Activated T-helper 1 cell treated with anti-CD3 and anti-CD28 coated beads, Interleukin-12 subunit alpha, Interleukin-12 subunit beta, Interleukin-2, Interleukin-4 antibody, amounts not matched to agents 30 ng/mL and 10 ng/mL and 1 ng/mL, durations not matched to agents 14 hours and 24 hours and 36 hours (primary cell): ENCODE results near the gene IL4R. TPM values are rescaled to one million over a fixed set of nuclear protein-coding genes. Genes with fewer than 3 reads are reported as not detected.

Experiments
- DNase-seq: peaks from one replicate; pipeline ENCODE4 v3.0.0; 2021; ENCODE audit warnings: low spot score
- H3K27ac Mint-ChIP-seq: one replicate; pipeline ENCODE4 v1.8.0; 2021; ENCODE audit warnings: mild to moderate bottlenecking, mixed read lengths
- H3K27me3 Mint-ChIP-seq: one replicate; pipeline ENCODE4 v1.8.0; 2022; ENCODE audit warnings: mild to moderate bottlenecking, moderate library complexity, mixed read lengths; ENCODE audit not compliant: insufficient read depth
- H3K36me3 Mint-ChIP-seq: one replicate; pipeline ENCODE4 v1.8.0; 2021; ENCODE audit warnings: low read depth, mixed read lengths
- H3K4me1 Mint-ChIP-seq: one replicate; pipeline ENCODE4 v1.8.0; 2021; ENCODE audit warnings: low read depth, mixed read lengths
- H3K4me3 Mint-ChIP-seq: one replicate; pipeline ENCODE4 v1.8.0; 2021; ENCODE audit warnings: mild to moderate bottlenecking, moderate library complexity, mixed read lengths
- H3K9me3 Mint-ChIP-seq: one replicate; pipeline ENCODE4 v1.8.0; 2021; ENCODE audit warnings: mixed read lengths
- intact Hi-C: fragments of 100-400 bp; cut with micrococcal nuclease; formaldehyde crosslinking; loops from one replicate; pipeline ENCODE4 v1.15.1; 2024
- total RNA-seq: library from RNA; stranded (reverse); gene quantifications from 2 replicates; pipeline ENCODE4 v1.2.3, GENCODE V29; 2022

The IL4R gene
- total RNA-seq, 1 donor from 2014 or later = 320 TPM

- Mint-ChIP-seq H3K36me3 (peaks cover 72% of the 10 kb centered on the region), H3K27ac (no peak overlapping the region), H3K27me3 (no peaks in the 10 kb centered on the region), H3K9me3 (no peaks in the 10 kb centered on the region), H3K4me3 (no peak overlapping the region), H3K4me1 (peaks cover 14% of the 10 kb centered on the region)
- intact Hi-C loops = no loop called here
- DNase-seq = no peak
These were observed 33.0 kb downstream of the IL4R start for GRCh38 chr16:27346819-27347218.

GRCh38 chr16:27347930-27348685 is 34.3 kb downstream of the IL4R start:
- Mint-ChIP-seq H3K36me3 (peaks cover 72% of the 10 kb centered on the region), H3K4me1 (peaks cover 19% of the 10 kb centered on the region), H3K27me3 (no peaks in the 10 kb centered on the region), H3K27ac (peak overlapping the region; percentile 68), H3K4me3 (no peak overlapping the region), H3K9me3 (no peaks in the 10 kb centered on the region)
- intact Hi-C loops = no loop called here
- no peak for DNase-seq

DNA sequence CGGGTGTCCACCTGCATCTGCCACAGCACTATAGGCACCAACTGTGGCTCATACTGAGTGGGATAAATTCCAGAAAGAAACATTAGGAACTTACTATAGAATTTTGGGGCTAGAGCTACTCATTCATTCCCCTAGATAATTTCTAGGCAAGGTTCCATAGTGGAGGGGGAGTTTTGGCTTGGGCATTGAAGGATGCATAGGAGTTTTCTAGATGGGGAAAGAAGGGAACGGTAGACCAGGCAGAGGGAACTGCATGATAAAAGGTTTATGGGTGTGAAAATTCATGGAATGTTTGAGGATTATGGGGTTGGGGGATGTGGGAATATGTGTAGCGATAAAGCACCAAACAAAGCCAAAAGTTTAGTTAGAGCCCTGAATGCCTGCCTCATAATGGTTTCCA is 35.5 kb downstream of the IL4R start:
- no peak overlapping the region for H3K4me3 Mint-ChIP-seq
- intact Hi-C loops = loop anchor here (1.0 kb wide), 1 partner anchor 8 kb away; no protein-coding TSS in a partner anchor
- H3K9me3 Mint-ChIP-seq = no peaks in the 10 kb centered on the region
- peak overlapping the region; percentile 21 for H3K27ac Mint-ChIP-seq
- H3K4me1 Mint-ChIP-seq = peaks cover 24% of the 10 kb centered on the region
- no peak for DNase-seq
- H3K36me3 Mint-ChIP-seq = peaks cover 78% of the 10 kb centered on the region
- no peaks in the 10 kb centered on the region for H3K27me3 Mint-ChIP-seq

DNA sequence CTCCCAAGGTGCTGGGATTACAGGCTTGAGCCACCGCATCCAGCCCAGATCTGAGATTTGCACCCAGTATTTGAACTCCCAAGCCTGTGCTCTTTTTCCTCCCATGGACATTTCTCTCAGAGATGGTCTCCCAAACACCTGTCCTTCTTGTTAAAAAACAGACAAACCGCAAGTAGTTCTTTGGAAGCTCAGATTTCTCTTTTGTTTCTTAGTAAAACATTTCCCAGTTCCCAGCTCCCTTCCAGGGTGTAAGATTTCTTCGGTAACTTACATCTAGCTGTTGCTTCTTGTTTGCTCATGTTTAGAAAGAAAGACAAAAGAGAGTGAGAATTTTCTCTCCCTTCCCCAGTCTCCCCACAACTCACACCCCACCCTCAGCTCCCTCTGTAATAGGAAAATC is 36.2 kb downstream of the IL4R start:
- intact Hi-C loops = no loop called here
- no peak overlapping the region for H3K4me3 Mint-ChIP-seq
- peaks cover 80% of the 10 kb centered on the region for H3K36me3 Mint-ChIP-seq
- DNase-seq = no peak
- H3K9me3 Mint-ChIP-seq = no peaks in the 10 kb centered on the region
- H3K27ac Mint-ChIP-seq = peak overlapping the region; percentile 16
- peaks cover 26% of the 10 kb centered on the region for H3K4me1 Mint-ChIP-seq
- no peaks in the 10 kb centered on the region for H3K27me3 Mint-ChIP-seq

DNA sequence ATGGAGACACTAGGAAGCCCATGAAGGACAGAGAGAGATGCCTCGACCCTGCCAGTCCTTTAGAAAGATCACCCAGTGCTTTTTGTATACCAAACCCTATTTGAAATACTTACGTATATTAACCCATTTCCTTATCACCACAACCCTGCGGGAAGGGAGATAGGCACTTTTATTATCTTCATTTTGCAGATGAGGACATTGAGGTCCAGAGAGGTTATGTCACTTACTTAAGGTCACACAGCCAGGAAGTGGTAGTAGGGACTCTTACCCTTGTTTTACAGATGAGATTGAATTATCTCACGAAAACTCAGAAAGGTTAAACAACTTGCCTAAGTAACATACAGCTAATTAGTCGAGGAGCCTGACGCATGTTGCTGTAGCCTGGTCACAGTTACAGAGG is 38.2 kb downstream of the IL4R start:
- Mint-ChIP-seq H3K27me3 (no peaks in the 10 kb centered on the region), H3K4me1 (peaks cover 31% of the 10 kb centered on the region), H3K36me3 (peaks cover 82% of the 10 kb centered on the region), H3K27ac (peak overlapping the region; percentile 42), H3K4me3 (no peak overlapping the region), H3K9me3 (no peaks in the 10 kb centered on the region)
- DNase-seq = no peak
- intact Hi-C loops = no loop called here

DNA sequence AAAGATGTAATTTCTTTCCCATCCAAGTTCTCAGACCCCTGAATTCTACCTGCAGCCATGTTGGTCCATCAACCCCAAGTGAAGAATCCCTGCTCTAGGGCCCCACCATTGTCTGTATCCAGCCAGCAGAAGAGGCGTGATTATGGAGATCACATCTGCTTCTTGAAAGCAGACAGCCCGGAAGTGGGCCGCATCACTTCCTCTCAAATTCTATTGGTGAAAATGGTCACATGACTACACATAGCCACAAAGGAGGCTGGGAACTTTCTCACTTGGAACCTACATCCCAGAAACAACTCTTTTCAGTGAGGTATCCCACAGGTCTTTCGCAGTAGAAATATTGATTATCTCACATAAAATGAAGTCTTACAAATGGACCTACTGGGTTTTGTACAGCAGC is 40.1 kb downstream of the IL4R start:
- intact Hi-C loops = no loop called here
- no peak for DNase-seq
- Mint-ChIP-seq H3K27ac (peak overlapping the region; percentile 55), H3K36me3 (peaks cover 82% of the 10 kb centered on the region), H3K27me3 (no peaks in the 10 kb centered on the region), H3K4me1 (peaks cover 26% of the 10 kb centered on the region), H3K9me3 (no peaks in the 10 kb centered on the region), H3K4me3 (no peak overlapping the region)

DNA sequence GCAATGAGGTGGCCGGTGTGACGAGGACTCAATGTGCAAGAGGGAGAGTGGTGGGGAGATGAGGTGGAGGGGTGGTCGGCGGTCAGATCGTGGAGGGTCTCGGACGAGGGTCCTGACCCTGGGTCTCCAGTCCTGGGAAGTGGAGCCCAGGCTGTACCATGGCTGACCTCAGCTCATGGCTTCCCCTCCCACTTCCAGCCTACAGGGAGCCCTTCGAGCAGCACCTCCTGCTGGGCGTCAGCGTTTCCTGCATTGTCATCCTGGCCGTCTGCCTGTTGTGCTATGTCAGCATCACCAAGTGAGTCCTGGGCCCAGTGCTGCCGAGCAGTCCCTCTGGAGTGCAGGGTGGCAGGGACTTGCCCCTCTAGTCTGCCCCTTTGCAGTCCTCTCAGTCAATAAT is 41.8 kb downstream of the IL4R start:
- Mint-ChIP-seq H3K27me3 (no peaks in the 10 kb centered on the region), H3K4me1 (peaks cover 26% of the 10 kb centered on the region), H3K27ac (peak overlapping the region; percentile 59), H3K36me3 (peaks cover 81% of the 10 kb centered on the region), H3K9me3 (no peaks in the 10 kb centered on the region), H3K4me3 (no peak overlapping the region)
- DNase-seq = no peak
- intact Hi-C loops = no loop called here

GRCh38 chr16:27356794-27357193 is 43.0 kb downstream of the IL4R start:
- peaks cover 80% of the 10 kb centered on the region for H3K36me3 Mint-ChIP-seq
- H3K4me1 Mint-ChIP-seq = peaks cover 22% of the 10 kb centered on the region
- intact Hi-C loops = loop anchor here (1.0 kb wide), 1 partner anchor 7 kb away; no protein-coding TSS in a partner anchor
- H3K4me3 Mint-ChIP-seq = no peak overlapping the region
- H3K9me3 Mint-ChIP-seq = no peaks in the 10 kb centered on the region
- H3K27me3 Mint-ChIP-seq = no peaks in the 10 kb centered on the region
- H3K27ac Mint-ChIP-seq = peak overlapping the region; percentile 58
- DNase-seq = no peak

DNA sequence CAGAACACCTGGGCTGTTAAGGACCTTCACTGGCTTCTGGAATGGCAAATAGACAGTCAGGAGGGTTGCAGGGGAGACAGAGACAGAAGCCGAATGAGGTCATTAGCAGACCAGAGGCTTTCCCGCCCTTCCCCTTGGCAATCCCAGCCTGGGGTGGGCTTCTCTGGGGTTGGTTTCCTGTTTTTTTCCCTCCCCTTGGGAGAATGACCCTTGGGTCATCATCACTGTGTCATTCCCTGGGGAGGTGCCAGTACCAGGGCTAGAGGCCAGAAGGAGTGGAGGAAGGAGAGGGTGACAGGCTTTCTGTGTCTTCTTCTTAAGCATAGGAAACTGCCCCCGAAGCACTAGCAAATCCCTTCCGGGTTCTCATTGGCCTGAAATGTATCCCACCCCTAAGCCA is 45.3 kb downstream of the IL4R start:
- Mint-ChIP-seq H3K36me3 (peaks cover 83% of the 10 kb centered on the region), H3K4me1 (peaks cover 19% of the 10 kb centered on the region), H3K27me3 (no peaks in the 10 kb centered on the region), H3K4me3 (no peak overlapping the region), H3K27ac (peak overlapping the region; percentile 18), H3K9me3 (no peaks in the 10 kb centered on the region)
- DNase-seq = no peak
- intact Hi-C loops = no loop called here

- no peak for DNase-seq
- Mint-ChIP-seq H3K9me3 (no peaks in the 10 kb centered on the region), H3K27ac (no peak overlapping the region), H3K4me3 (no peak overlapping the region), H3K27me3 (no peaks in the 10 kb centered on the region), H3K4me1 (peaks cover 20% of the 10 kb centered on the region), H3K36me3 (peaks cover 83% of the 10 kb centered on the region)
- intact Hi-C loops = loop anchor here (2.0 kb wide), 1 partner anchor 29 kb away; no protein-coding TSS in a partner anchor
These were observed 45.8 kb downstream of the IL4R start for GRCh38 chr16:27359615-27360014.

DNA sequence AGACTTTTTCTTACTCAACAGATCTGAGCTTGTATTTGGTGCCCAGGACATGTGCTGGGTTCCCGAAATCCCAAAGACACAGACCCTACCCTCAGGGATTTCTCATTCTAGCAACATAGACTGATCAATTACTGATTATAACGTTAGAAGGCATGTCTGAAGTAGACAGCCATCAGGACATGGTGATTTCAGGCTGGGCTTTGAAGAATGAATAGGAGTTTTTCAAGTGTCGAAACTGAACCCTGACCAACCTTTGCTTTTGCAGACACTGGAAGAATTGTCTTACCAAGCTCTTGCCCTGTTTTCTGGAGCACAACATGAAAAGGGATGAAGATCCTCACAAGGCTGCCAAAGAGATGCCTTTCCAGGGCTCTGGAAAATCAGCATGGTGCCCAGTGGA is 48.2 kb downstream of the IL4R start:
- Mint-ChIP-seq H3K4me1 (peaks cover 39% of the 10 kb centered on the region), H3K27ac (peak overlapping the region; percentile 74), H3K4me3 (no peak overlapping the region), H3K27me3 (no peaks in the 10 kb centered on the region), H3K9me3 (no peaks in the 10 kb centered on the region), H3K36me3 (peaks cover 79% of the 10 kb centered on the region)
- no peak for DNase-seq
- intact Hi-C loops = loop anchor here (2.0 kb wide), 1 partner anchor 31 kb away; no protein-coding TSS in a partner anchor

GRCh38 chr16:27362570-27363245 is 48.9 kb downstream of the IL4R start:
- H3K9me3 Mint-ChIP-seq = no peaks in the 10 kb centered on the region

GRCh38 chr16:27363246-27363632 is 49.5 kb downstream of the IL4R start:
- Mint-ChIP-seq H3K27me3 (no peaks in the 10 kb centered on the region), H3K36me3 (peaks cover 69% of the 10 kb centered on the region), H3K4me1 (peaks cover 50% of the 10 kb centered on the region), H3K27ac (no peak overlapping the region), H3K4me3 (no peak overlapping the region), H3K9me3 (no peaks in the 10 kb centered on the region)
- no peak for DNase-seq
- intact Hi-C loops = no loop called here

More at GRCh38 chr16:27362570-27363245, 48.9 kb downstream of the IL4R start:
- Mint-ChIP-seq H3K4me1 (peaks cover 45% of the 10 kb centered on the region), H3K27ac (no peak overlapping the region), H3K36me3 (peaks cover 75% of the 10 kb centered on the region), H3K4me3 (no peak overlapping the region), H3K27me3 (no peaks in the 10 kb centered on the region)
- DNase-seq = no peak
- intact Hi-C loops = no loop called here
